ENCODE results near the gene MVB12B.

Gene MVB12B

DNA sequence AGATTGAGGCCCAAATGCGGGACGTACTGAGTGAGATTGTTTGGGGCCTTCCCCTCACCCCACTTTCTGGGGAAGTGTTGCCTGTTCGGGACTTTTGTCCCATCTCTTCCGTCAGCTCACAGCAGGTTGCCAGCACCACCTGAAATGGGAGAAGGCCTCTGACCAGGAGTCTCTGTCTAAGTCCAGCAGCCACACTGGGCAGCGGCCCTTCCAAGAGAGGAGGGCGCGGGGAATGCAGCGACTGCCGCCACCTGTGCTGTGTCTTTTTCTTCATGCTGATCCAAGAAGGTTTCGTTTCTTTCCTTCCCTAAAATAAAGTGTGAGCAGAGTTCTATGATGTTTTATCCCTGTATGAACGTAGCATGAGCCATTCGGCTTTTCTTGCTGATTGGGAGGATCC is 152.9 kb downstream of the MVB12B start:
- DNase-seq, result no peak

DNA sequence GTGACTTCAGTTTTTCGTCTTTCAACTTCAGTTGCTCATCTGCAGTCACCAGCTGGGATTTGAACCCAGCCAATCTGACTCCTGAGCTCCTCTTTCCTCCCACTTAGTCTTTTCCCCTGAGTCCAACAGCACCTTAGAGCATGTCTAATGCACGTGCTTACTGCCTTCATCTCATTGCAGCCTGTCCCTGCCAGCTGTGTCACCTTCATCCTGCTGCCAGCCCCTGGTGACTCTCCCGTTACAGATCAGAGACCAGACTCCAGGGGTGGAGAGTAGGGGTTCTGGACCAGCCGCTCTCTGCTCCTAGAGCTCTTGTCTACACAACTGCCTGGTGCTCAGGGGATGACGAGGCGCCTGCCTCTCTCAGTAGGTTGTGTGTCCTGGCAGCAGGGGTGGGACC is 154.2 kb downstream of the MVB12B start:
- DNase-seq, result no peak

DNA sequence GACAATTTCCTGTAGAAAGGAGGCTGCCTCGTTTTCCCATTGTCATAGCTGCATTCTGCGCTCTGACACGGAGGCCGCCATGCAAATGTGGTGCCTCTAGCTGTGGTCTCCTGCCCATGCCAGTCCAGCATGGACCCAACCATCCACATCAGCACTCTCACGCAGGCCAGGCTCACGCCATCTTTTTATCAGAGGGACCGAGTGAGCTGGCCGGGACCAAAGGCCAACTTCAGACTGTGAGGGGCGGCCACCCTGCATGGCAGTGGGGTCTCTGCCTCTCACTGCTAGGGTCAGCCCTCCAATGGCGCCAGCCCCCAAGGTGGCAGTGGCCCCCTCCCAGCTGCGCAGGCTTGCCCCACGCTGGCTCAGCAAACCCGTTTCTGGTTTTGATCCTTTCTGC is 155.2 kb downstream of the MVB12B start:
- no peak for DNase-seq

DNA sequence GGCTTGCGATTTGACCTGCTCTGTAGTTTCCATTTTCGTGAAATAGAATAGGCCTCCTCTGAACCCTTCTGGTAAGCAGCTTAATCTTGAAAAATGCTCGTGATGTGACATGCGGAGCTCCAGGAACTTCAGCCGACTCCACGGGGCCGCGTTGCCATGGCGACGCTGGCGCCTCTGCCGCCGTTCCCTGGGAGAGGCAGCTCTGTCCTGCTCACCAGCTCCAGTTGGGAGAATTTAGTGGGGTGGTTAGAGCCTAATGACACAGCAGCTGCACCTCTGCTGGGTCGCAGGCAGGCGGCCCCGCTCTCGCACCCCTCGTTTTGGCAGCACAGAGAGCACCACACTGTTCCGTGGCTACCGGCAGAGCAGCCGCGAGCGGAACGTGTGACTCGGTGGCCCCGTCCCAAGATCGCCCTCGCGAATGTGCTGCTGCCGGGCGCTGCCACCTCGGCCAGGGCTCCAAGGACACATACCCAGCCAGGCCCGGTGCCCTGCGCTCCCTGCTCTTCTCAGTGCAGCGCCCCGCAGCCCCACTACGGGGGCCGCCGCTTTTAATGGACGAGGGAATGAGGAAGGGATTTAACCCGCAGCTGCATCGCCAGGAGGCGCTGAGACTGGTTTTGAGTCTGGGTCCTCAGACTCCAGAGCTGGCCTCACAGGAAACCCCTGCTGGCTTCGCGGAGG is 155.9 kb downstream of the MVB12B start:
- no peak for DNase-seq

DNA sequence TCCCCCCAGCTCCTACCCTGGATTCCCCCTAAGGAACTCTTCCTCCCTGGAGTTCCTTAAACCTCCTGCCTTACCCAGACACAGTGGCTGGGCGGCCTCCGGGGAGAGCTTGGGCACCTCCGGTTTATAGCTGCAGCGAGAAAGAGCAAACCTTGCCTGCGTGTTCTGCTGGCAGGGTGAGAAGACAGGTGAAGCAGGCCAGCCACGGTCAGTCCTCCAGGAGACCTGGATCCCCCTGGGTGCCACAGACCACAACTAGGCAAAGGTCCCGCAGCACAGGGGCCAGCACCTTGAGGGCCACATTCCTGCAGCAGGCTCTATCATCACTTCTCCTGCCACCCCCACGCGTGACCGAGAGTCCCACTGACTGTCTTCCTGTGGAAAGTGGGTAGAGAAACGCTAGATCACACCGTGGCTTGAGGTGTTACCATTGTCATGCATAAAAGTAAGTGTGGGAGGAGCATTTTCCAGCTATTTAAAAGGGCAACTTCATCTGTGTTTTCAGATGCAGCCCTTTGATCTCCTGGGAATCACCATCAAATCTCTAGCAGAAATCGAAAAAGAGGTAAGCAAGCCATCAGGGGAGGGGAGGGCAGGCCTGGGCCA is 156.9 kb downstream of the MVB12B start:
- DNase-seq, result no peak

DNA sequence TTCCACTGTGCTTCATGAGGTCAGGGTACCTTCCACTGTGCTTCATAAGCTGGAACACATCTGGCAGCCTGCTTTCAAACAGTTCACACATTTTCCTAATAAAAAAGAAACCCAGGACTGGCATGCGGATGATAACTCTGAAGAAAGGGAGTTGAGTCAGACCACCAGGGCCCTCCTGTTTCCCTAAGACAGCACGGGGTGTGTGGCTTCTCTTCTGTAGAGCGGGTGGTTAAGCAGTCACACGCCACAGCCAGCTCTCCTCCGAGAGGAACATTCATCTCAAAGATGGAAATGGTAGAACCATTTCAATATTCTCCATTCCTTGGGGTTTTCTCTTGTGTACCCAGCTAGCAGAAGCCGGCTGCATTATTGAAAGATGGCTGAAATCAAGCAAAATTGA is 159.0 kb downstream of the MVB12B start:
- no peak for DNase-seq

DNA sequence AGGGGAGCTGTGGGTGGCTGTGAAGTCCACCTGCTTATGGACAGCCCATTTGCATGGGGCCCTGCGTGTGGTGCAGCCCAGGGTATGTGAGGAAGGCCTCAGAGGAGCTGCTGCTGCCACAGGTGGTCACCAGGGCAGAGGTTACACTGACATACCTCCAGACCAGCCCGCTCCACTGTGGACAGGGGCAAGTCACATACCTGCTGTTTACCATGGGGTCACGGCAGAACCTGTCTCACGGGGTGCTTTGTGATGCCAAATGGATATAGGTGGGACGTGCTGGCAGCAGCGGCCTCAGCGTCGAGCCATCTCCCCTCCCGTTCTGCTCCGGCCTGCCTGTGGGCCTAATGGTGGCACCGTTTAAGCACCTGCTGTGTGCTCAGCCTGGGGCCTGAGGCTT is 159.6 kb downstream of the MVB12B start:
- no peak for DNase-seq

DNA sequence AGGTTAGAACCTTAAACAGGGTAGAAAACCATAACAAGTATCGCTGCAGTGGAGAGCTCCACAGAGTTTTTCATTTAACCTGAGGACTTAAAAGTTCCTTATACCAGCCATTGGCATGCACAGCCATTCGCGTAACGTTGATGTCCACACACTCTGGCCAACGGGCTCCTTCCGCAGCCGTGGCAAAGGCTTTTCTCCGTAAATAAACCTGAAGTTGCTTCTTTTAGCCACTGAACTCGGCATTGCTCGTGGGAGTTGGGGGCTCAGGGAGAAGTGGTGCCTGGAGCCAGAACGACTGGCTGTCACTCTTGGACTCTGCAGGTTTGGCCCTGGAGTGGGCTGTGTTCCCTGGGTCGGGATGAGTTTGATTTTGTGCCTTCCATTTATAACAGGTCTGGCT is 161.2 kb downstream of the MVB12B start:
- no peak for DNase-seq

DNA sequence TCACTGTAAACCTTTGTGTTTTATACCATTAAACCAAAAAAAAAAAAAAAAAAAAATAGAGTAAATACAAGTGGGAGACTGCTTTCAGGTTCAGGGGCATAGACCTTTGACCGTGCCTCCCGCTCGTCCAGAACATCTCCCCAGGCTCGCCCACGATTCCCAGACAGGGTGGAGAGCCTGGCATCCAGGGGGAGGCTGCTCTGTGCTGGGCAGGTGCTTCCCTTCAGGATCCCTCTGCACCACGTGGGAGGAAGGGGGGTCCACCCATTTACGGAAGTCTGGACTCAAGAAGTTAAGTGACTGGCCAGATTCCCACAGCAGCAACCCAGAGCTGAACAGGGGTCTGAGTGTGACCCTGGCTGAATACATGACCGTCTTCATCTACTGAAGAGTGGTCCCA is 161.7 kb downstream of the MVB12B start:
- no peak for DNase-seq

DNA sequence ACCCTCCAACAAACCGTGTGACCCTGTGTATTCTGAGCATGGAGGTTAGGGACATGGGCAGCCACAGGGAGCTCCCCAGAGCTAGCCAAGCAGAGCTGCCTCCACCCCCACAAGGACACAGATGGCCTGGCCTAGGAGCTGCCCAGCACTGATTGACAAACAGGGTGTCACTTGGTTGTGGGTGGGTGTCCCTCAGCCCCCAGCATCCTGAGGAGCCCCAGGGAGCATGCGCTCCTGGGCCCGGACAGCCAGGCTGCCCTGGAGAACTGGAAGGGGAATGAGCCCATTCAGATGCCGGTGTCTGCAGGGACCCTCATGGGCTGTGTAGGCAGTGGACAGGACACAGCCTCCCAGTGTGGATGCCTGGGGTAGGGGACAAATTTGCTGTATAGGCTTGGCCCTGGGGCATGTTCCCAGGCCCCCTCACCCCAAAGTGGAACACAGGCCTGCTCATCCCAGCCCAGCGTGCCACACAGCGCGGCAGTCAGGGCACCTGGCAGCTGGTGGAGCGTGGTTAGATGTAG is 162.3 kb downstream of the MVB12B start:
- no peak for DNase-seq

DNA sequence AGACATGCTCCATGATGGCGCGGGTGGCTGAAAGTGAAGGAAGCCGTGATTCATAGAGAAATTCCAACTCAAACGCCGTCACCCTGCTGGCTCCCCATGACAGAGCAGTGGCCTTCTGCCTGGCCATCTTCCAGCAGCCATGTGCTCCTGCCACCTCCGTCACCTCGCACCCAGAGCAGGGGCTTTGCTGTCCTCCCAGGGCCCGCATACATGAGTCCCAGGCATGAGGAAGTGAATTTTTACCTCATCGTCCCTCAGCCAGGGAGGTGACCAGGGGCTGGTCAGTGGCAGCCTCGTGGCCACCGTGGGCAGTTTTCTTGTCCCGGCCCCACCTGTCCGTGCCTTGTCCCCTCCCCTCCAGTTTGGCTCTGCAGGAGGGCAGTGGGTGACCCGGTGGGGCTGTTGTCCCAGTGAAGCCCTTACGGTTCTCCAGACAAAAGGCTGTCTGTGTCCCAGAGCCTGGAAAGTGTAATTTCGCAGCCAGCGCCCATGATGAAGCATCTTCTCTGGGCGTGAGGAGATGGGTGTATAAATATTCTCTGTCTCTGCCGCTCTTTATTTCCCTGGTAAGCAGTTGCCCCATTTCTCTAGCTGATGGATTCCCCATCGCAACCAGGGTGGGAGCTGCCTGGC is 163.1 kb downstream of the MVB12B start:
- no peak for DNase-seq

DNA sequence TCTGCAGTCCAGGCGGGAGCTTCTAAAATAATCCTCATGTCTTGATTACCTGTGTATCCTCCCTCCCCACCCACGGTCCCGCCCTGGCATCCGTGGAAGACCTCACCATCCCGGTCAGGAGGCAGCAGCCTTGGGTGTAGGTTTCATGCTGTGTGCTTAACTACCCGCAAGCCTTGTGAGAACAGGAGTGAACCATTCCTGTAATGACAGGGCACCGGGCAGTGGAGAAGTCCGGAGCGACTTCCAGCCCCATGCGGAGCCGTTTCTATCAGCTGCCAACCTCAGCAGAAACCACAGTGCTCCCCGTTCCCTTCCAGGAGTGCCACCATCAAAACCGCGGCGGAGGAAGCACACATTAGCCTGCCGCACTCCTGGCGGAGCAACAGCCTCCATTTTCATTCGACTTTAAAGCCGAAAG is 163.6 kb downstream of the MVB12B start:
- DNase-seq, result no peak

DNA sequence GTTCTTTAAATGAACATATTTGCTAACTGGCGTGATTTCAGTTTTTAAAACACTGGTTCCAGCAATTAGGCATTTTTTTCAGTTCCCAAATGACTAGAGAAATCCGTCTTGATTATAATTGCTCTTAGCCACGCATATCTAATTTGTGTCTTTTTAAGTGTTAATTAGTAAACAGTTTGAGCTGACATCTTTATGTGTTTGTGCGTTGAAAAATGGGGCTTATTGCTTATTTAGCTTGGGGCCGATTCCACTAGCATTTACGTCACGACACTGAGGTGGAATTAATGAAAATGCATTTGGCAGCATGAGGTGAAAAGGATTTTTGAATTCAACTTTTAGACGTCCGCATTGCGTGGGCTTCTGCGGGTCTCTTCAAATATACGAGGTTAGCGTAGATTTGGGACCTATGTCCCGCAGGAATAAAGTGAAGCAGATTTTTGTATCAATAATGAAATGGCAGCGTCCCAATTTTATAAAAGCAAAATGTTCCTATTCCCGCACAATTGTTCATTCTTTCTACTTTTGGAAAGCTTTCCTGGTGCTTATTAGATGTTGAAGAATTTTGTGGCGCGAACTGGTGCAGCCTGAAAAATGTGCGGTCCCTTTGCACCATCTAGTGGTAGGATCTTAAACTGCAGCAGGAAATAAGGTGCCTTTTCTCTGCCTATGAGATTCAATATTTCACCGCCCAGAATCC is 164.4 kb downstream of the MVB12B start:
- DNase-seq, result peak; percentile 76

DNA sequence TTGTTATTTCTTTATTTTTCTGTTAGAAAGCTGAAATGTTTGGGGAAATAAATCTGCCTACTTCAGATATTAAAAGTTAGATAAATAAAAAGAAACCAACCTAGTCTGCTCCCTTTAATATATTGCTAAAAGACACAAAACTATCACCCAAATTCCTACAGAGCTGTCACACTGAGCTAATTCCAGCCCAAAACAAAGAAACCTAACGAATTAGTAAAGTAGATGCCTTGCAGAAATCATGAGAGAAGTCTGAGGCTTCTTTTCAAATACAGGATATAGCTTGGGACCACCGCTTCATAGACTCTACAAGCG is 164.9 kb downstream of the MVB12B start:
- DNase-seq, result no peak

DNA sequence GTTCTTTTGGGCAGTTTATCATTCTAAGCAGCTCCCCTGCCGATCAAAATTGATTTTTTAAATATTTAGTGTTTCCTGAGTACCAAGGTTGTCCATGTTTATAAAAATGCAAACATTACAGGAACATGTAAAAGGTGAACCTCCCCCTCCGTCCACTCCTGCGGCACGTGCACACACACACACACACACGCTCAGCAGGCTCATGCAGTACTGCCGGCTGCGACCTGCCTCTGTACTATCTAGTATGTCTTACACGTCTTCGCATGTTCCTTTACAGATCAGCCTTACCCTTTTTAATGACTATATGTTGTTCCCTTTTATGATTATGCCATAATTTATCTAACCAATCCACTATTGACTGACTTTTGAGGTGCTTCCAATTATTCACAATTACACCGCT is 165.3 kb downstream of the MVB12B start:
- DNase-seq, result no peak

DNA sequence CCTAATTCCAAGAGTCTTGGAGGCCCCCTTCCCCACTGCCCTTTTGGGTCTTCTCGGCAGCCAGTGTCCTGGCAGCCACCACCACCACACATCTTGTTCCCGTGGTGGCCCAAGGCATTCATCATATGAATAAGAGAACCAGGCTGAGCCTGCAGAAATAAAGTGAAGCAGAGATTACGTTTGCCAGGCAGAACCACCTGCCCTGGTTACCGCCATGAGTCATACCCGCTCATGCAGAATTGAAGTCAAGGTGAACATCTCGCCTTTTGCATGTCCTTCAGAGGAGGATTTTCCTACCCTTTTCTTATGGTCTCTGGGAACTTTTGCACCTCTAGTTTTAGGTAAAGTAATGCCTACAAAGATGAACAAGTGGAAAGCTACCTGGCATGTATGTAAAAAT is 167.6 kb downstream of the MVB12B start:
- no peak for DNase-seq

DNA sequence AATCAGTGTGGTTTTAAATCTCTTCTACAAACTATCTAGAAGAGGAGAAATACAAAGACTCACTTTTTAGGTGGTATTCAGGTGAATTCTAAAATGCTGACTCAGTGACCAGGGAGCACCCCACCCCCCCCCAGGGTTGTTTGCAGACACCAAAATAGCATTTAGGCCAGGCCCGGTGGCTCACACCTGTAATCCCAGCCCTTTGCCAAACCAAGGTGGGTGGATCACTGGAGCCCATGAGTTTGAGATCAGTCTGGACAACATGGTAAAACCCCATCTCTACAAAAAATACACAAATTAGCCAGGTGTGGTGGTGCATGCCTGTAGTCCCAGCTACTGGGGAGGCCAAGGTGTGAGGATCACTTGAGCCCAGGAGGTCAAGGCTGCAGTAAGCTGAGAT is 168.1 kb downstream of the MVB12B start:
- no peak for DNase-seq

DNA sequence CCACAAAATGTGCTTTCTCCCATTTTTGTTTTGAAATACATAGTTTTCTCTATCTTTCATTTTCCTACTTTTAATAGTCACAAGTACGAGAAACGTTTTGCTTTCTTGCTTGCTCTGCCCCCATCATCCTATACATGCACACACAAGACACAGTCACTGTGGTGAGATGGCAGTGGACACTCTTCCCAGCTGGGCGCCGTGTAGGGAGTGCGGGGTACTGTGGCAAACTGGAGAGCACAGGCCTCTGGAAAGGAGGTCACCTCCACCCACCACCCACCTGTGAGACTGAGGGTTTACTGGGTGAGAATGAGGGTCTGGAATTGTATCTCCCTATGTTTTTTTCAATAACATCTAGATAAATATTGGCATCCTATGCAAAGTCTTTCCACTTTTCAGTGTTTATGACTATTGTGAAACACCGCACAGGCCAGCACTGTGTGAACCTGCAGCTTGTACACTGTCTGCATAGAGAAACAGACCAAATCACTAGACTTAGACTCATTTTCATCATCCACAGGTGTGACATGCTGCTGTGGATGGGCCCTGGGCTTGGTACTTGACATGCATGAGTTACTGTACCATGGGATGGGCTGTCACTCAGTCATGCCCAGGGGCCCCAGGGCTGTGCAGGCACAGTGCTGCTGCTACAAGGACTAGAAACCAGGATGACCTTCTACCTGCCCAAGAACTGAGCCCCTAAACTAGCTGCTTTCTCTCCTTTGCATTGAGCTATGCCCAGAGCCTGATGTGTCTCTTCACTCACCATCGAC is 169.0 kb downstream of the MVB12B start:
- no peak for DNase-seq

DNA sequence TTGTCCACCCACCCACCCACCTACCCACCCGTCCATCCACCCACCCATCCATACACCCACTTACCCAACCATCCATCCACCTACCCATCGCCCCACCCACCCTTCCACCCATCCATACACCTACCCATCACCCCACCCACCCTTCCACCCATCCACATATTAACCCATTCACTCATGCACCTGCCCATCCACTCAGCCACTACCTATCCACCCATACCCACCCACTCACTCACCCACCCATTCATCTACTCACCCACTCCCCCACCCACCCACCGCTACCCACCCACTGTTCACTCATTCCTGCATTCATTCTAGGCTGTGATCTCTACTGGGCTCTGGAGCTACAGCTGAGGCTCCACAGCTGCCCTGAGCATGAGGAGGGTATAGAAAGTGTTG is 169.6 kb downstream of the MVB12B start:
- no peak for DNase-seq

DNA sequence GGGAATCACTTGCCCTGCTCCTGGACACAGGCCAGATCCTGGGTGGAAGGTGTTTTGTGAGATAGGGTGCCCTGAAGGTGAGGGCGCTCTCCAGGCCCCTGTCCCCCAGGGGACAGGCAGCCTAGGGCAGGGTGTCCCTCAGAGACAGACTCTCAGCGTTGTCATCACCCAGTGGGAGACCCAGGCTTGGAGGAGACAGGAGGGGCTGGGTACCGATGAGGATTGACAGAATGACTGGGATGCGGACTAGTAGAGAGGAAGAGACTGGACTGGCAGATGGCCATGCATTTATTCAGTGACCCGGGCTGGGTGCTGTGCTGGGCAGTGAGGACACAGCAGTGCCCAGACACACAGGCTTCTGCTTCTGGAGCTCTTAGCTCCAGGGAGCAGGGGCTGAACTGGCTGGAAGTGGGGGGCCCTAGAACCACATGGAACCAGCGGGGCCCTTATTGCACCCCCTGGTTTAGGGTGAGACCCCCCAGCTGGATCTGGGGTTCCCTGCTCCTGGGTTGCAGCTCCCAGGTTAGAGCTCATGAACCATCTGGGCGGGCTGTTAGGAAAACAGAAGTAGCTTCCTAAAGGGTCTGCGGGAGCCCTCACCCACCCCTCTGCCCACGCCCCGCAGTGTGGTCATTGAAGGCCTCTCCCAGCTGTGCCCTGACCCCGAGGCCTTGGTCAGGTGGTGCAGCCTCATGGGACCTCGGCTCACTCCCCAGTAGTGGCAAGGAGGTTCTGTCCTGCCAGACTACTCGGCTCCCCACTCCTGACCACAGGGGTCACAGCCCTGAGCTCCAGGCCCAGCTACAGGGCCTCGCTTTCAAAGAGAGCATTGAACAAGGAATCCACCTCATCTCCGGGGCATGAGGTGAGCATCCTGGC is 170.4 kb downstream of the MVB12B start:
- DNase-seq, result no peak

DNA sequence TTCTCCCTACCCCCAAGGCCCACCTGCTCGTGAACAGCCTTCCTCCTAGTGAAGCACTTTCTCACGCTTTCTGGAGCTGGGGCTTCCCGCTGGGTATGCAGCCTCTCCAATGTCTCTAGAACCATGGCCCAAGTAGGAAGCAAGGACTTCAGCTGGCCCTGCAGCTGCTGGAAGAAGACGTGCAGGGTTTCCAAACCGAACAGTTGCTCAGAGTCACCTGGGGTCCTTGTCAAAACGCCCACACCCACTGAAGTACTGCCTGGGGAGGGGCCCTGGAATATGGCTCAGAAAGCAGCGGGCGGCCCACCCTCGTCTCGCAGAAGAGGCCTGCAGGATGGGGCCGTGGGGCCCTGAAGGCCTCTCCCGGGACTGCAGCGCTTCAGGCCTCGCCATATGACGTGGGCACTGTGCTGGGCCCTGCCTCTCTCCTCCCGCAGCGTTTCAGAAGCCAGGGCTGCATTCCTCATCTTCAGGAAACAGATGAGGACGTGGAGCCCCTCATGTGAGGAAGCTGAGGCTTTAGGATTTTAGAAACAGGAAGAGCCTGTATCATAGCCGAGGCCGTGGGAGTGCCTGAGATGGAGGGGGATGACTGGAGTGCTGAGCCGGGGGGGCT is 171.1 kb downstream of the MVB12B start:
- no peak for DNase-seq

DNA sequence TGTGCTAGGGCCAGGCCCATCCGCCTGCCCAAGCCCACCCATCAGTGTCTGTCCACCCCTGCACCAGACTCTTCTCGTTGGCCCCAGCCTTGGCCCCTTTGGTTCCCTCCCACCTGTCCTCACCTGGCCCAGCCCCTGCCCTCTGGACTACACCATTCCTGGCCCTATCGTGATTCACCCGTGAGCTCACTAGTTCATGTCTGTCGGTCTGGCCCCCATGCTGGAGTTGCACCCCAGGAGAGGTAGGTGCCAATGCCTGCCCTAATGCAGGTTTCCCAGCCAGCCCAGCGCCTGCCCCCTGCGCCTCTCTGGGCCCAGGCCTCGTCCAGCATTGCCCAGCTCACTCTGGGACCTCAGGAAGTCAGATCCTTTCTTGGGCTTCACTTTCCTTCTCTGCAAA is 171.7 kb downstream of the MVB12B start:
- DNase-seq, result no peak

Measured in CD4-positive, alpha-beta T cell treated with Interleukin-4 for 4 hours (primary cell).